ENCODE data around the gene RNF31. TPM values are rescaled to one million over a fixed set of nuclear protein-coding genes. Genes with fewer than 3 reads are reported as not detected.
A peak's percentile ranks its signal among the peaks of the same experiment; 100 is the strongest.

RNF31 gene
- total RNA-seq, 1 donor from 2014 or later: 25.8 TPM

GRCh38 chr14:24135584-24135833 lies 11.8 kb upstream of the RNF31 start:
- Histone ChIP-seq H3K36me3 (ENCODE audit: control insufficient read depth, insufficient read depth, low read length) (peaks cover 12% of the 10 kb centered on the region), H3K27me3 (ENCODE audit: control insufficient read depth, insufficient read depth, low read length) (no peaks in the 10 kb centered on the region), H3K4me3 (ENCODE audit: low read depth, low read length) (peak overlapping the region; percentile 67)
- FAIRE-seq: no peak
- DNase-seq (ENCODE audit: low read depth): no peak
- no peak for TF ChIP-seq CTCF (IDR thresholded peaks at IDR 0.05; ENCODE audit: insufficient read depth, low read length, severe bottlenecking)

GRCh38 chr14:24135834-24136683 lies 11.2 kb upstream of the RNF31 start, which contains the start of gene PSME1:
TSS of gene PSME1 (plus strand) at chr14:24136194. CDS start at chr14:24136263, 69 bp downstream.
- TF ChIP-seq CTCF (IDR thresholded peaks at IDR 0.05; ENCODE audit: insufficient read depth, low read length, severe bottlenecking): no peak
- H3K27me3 ChIP-seq (ENCODE audit: control insufficient read depth, insufficient read depth, low read length): no peaks in the 10 kb centered on the region
- H3K36me3 ChIP-seq (ENCODE audit: control insufficient read depth, insufficient read depth, low read length): peaks cover 12% of the 10 kb centered on the region
- FAIRE-seq: no peak
- H3K4me3 ChIP-seq (ENCODE audit: low read depth, low read length): peak within 1 kb of the TSS; percentile 67
- DNase-seq (ENCODE audit: low read depth): peak; percentile 68

- FAIRE-seq (no peak), DNase-seq (ENCODE audit: low read depth) (no peak)
Measured at GRCh38 chr14:24136684-24137528, 10.4 kb upstream of the RNF31 start.

GRCh38 chr14:24137529-24138395 lies 9.5 kb upstream of the RNF31 start:
- TF ChIP-seq CTCF (IDR thresholded peaks at IDR 0.05; ENCODE audit: insufficient read depth, low read length, severe bottlenecking): no peak

More at GRCh38 chr14:24136684-24137528, 10.4 kb upstream of the RNF31 start:
- no peak for TF ChIP-seq CTCF (IDR thresholded peaks at IDR 0.05; ENCODE audit: insufficient read depth, low read length, severe bottlenecking)
- peaks cover 12% of the 10 kb centered on the region for H3K36me3 ChIP-seq (ENCODE audit: control insufficient read depth, insufficient read depth, low read length)
- no peaks in the 10 kb centered on the region for H3K27me3 ChIP-seq (ENCODE audit: control insufficient read depth, insufficient read depth, low read length)
- H3K4me3 ChIP-seq (ENCODE audit: low read depth, low read length): peak overlapping the region; percentile 67

GRCh38 chr14:24138396-24139271 lies 8.7 kb upstream of the RNF31 start:
- DNase-seq (ENCODE audit: low read depth) (no peak), FAIRE-seq (no peak)
- no peak for TF ChIP-seq CTCF (IDR thresholded peaks at IDR 0.05; ENCODE audit: insufficient read depth, low read length, severe bottlenecking)
- H3K27me3 ChIP-seq (ENCODE audit: control insufficient read depth, insufficient read depth, low read length): no peaks in the 10 kb centered on the region
- no peak overlapping the region for H3K4me3 ChIP-seq (ENCODE audit: low read depth, low read length)
- peaks cover 11% of the 10 kb centered on the region for H3K36me3 ChIP-seq (ENCODE audit: control insufficient read depth, insufficient read depth, low read length)

More at GRCh38 chr14:24137529-24138395, 9.5 kb upstream of the RNF31 start:
- Histone ChIP-seq H3K4me3 (ENCODE audit: low read depth, low read length) (no peak overlapping the region), H3K36me3 (ENCODE audit: control insufficient read depth, insufficient read depth, low read length) (peaks cover 11% of the 10 kb centered on the region), H3K27me3 (ENCODE audit: control insufficient read depth, insufficient read depth, low read length) (no peaks in the 10 kb centered on the region)
- FAIRE-seq (no peak), DNase-seq (ENCODE audit: low read depth) (no peak)

All from bronchial epithelial cell (primary cell).